ENCODE measurements around the gene MYBPC1. TPM values are rescaled to one million over a fixed set of nuclear protein-coding genes. Genes with fewer than 3 reads are reported as not detected.

Gene MYBPC1
- total and polyA plus RNA-seq, 2 donors (not counting 1 experiment from before 2014, with no cell fraction given): not detected

- Mint-ChIP-seq H3K9me3 (ENCODE audit: insufficient read depth) (no peaks in the 10 kb centered on the region), H3K4me3 (peak overlapping the region; percentile 83), H3K4me1 (peaks cover 22% of the 10 kb centered on the region), H3K27ac (peak overlapping the region; percentile 89), H3K27me3 (peaks cover 3% of the 10 kb centered on the region)
- Histone ChIP-seq H3K4me1 (ENCODE audit: control insufficient read depth in 2 of 2, insufficient read depth in 2 of 2, low read length in 2 of 2) (peaks cover 22 to 25% of the 10 kb centered on the region in 2 donors), H3K9ac (ENCODE audit: low read length) (no peak overlapping the region), H3K27ac (ENCODE audit: low read length in 2 of 2) (peak overlapping the region in 1 of 2 donors; percentile 12), H3K9me3 (ENCODE audit: control extremely low read depth in 1 of 3, control insufficient read depth in 2 of 3, insufficient read depth in 1 of 3, low read length in 2 of 3) (no peaks in the 10 kb centered on the region), H3K27me3 (replicated peaks in 1 of 4; ENCODE audit: control extremely low read depth in 1 of 4, control insufficient read depth in 3 of 4, insufficient read depth in 4 of 4, low read length in 3 of 4) (no peaks in the 10 kb centered on the region), H3K4me2 (replicated peaks; ENCODE audit: low read depth, low read length, poor library complexity, severe bottlenecking) (peak overlapping the region; percentile 57), H3K4me3 (ENCODE audit: control extremely low read depth in 1 of 5, extremely low read depth in 1 of 5, insufficient read depth in 1 of 5, low read depth in 2 of 5, low read length in 4 of 5) (peak overlapping the region in 2 of 5 experiments; percentile 13 to 22), H3K79me2 (ENCODE audit: control insufficient read depth, insufficient read depth, low read length) (no peaks in the 10 kb centered on the region), H3K36me3 (replicated peaks in 1 of 2; ENCODE audit: control extremely low read depth in 1 of 2, control insufficient read depth in 1 of 2, extremely low read depth in 1 of 2, insufficient read depth in 2 of 2, low read length in 1 of 2) (no peaks in the 10 kb centered on the region), H4K20me1 (ENCODE audit: control insufficient read depth, insufficient read depth, low read length, poor library complexity, severe bottlenecking) (no peaks in the 10 kb centered on the region), H2AFZ (ENCODE audit: insufficient read depth, low read depth, low read length, poor library complexity, severe bottlenecking) (peak overlapping the region; percentile 29)
- 28% methylated on average over 2 of the region's 6 CpGs for WGBS (ENCODE audit: insufficient coverage)
- intact Hi-C loops (cut with micrococcal nuclease): loop anchor here (1.0 to 2.0 kb wide), 3 partner anchors 26 to 74 kb away; partner anchors contain the start of gene CHPT1
- ATAC-seq (ENCODE audit: low read depth) (peak; percentile 89), DNase-seq (peak; percentile 79)
- no peak for TF ChIP-seq CTCF (IDR thresholded peaks at IDR 0.05)
- no peak for TF ChIP-seq EZH2 (IDR thresholded peaks at IDR 0.05; ENCODE audit: borderline replicate concordance, insufficient read depth, low read depth, low read length, poor library complexity, severe bottlenecking)
- POLR2A ChIA-PET: no interaction called here
- CTCF ChIA-PET: interaction anchor here (0.9 to 1.3 kb wide), 5 partner anchors 10 to 88 kb away, joined by 3 to 6 read pairs (median 5); no protein-coding TSS in a partner anchor
These were observed 76.5 kb downstream of the MYBPC1 start for GRCh38 chr12:101671157-101671791.

- no peaks in the 10 kb centered on the region for H3K9me3 ChIP-seq (ENCODE audit: control extremely low read depth in 1 of 3, control insufficient read depth in 2 of 3, insufficient read depth in 1 of 3, low read length in 2 of 3)
- Mint-ChIP-seq H3K4me1 (peaks cover 22% of the 10 kb centered on the region), H3K27ac (peak overlapping the region; percentile 89), H3K27me3 (no peaks in the 10 kb centered on the region), H3K9me3 (ENCODE audit: insufficient read depth) (no peaks in the 10 kb centered on the region), H3K4me3 (peak overlapping the region; percentile 83)
- peaks cover 22 to 25% of the 10 kb centered on the region in 2 donors for H3K4me1 ChIP-seq (ENCODE audit: control insufficient read depth in 2 of 2, insufficient read depth in 2 of 2, low read length in 2 of 2)
- peak overlapping the region; percentile 29 for H2AFZ ChIP-seq (ENCODE audit: insufficient read depth, low read depth, low read length, poor library complexity, severe bottlenecking)
- no peak for ATAC-seq (ENCODE audit: low read depth)
- DNase-seq: no peak
- no peaks in the 10 kb centered on the region for H3K79me2 ChIP-seq (ENCODE audit: control insufficient read depth, insufficient read depth, low read length)
- intact Hi-C loops (cut with micrococcal nuclease): loop anchor here (1.0 to 2.0 kb wide), 3 partner anchors 25 to 73 kb away; partner anchors contain the start of gene CHPT1
- H3K4me3 ChIP-seq (ENCODE audit: control extremely low read depth in 1 of 5, extremely low read depth in 1 of 5, insufficient read depth in 1 of 5, low read depth in 2 of 5, low read length in 4 of 5): peak overlapping the region in 2 of 5 experiments; percentile 13 to 22
- CTCF ChIA-PET: interaction anchor here (1.3 kb wide), 1 partner anchor 11 kb away, joined by 5 read pairs; no protein-coding TSS in a partner anchor
- H3K27me3 ChIP-seq (replicated peaks in 1 of 4; ENCODE audit: control extremely low read depth in 1 of 4, control insufficient read depth in 3 of 4, insufficient read depth in 4 of 4, low read length in 3 of 4): no peaks in the 10 kb centered on the region
- TF ChIP-seq CTCF (IDR thresholded peaks at IDR 0.05) (no peak), EZH2 (IDR thresholded peaks at IDR 0.05; ENCODE audit: borderline replicate concordance, insufficient read depth, low read depth, low read length, poor library complexity, severe bottlenecking) (no peak)
- no peak overlapping the region for H3K9ac ChIP-seq (ENCODE audit: low read length)
- POLR2A ChIA-PET: no interaction called here
- no peaks in the 10 kb centered on the region for H3K36me3 ChIP-seq (replicated peaks in 1 of 2; ENCODE audit: control extremely low read depth in 1 of 2, control insufficient read depth in 1 of 2, extremely low read depth in 1 of 2, insufficient read depth in 2 of 2, low read length in 1 of 2)
- no peaks in the 10 kb centered on the region for H4K20me1 ChIP-seq (ENCODE audit: control insufficient read depth, insufficient read depth, low read length, poor library complexity, severe bottlenecking)
- peak overlapping the region; percentile 57 for H3K4me2 ChIP-seq (replicated peaks; ENCODE audit: low read depth, low read length, poor library complexity, severe bottlenecking)
- H3K27ac ChIP-seq (ENCODE audit: low read length in 2 of 2): no peak overlapping the region
- no CpG with 5 or more reads among the region's 4 CpGs for WGBS (ENCODE audit: insufficient coverage)
These were observed 77.1 kb downstream of the MYBPC1 start for GRCh38 chr12:101671833-101672232.
